Liver (tissue), 9 donors: ENCODE measurements around the gene GUCY1A2. TPM values are rescaled to one million over a fixed set of nuclear protein-coding genes. Genes with fewer than 3 reads are reported as not detected.

Source experiments
- DNase-seq: peaks from one replicate; pipeline ENCODE4 v3.0.0-alpha.2; 2017; ENCODE audit warnings: low spot score
- H3K27ac ChIP-seq, 2 donors: one replicate each; pipeline ENCODE4 v1.7.0; 2013; ENCODE audit warnings: inconsistent platforms in 2 of 2, low read length in 2 of 2, control low read depth in 1 of 2, low read depth in 1 of 2, mild to moderate bottlenecking in 1 of 2
- H3K27me3 ChIP-seq, 4 donors: one replicate each; pipeline versions ENCODE4 v1.6.1 to v1.7.0; 2013; ENCODE audit warnings: low read length in 3 of 4, inconsistent platforms in 1 of 4, mild to moderate bottlenecking in 1 of 4, moderate library complexity in 1 of 4; ENCODE audit not compliant: control insufficient read depth in 4 of 4, insufficient read depth in 4 of 4
- H3K36me3 ChIP-seq, 4 donors: one replicate each; pipeline versions ENCODE4 v1.6.1 to v1.7.0; 2013; ENCODE audit warnings: low read length in 3 of 4, mild to moderate bottlenecking in 3 of 4, low read depth in 1 of 4, moderate library complexity in 1 of 4; ENCODE audit not compliant: control insufficient read depth in 4 of 4, insufficient read depth in 3 of 4
- H3K4me1 ChIP-seq, 4 donors: one replicate each; pipeline versions ENCODE4 v1.6.1 to v1.7.0; 2013; ENCODE audit warnings: low read length in 3 of 4, mild to moderate bottlenecking in 3 of 4, moderate library complexity in 1 of 4; ENCODE audit not compliant: control insufficient read depth in 4 of 4, insufficient read depth in 4 of 4
- H3K4me3 ChIP-seq, 3 donors: one replicate each; pipeline versions ENCODE4 v1.6.1 to v1.7.0; 2013; ENCODE audit warnings: low read length in 3 of 3, control low read depth in 1 of 3, low read depth in 1 of 3, mild to moderate bottlenecking in 1 of 3
- H3K9ac ChIP-seq, 2 donors: one replicate each; pipeline ENCODE4 v1.7.0; 2013; ENCODE audit warnings: low read length in 2 of 2, mild to moderate bottlenecking in 2 of 2, moderate library complexity in 2 of 2, control low read depth in 1 of 2, low read depth in 1 of 2
- H3K9me3 ChIP-seq, 4 donors: one replicate each; pipeline versions ENCODE4 v1.6.1 to v1.7.0; 2013; ENCODE audit warnings: low read length in 3 of 4; ENCODE audit not compliant: control insufficient read depth in 4 of 4
- ATF3 ChIP-seq: IDR thresholded peaks from 2 replicates; pipeline ENCODE4 v1.6.1; 2016; ENCODE audit warnings: antibody characterized with exemption
- CTCF ChIP-seq: fragments of 150-350 bp; IDR thresholded peaks from 2 replicates; pipeline ENCODE4 v1.5.1; 2017; ENCODE audit warnings: improper control_type of control experiment, low read depth, low read length; ENCODE audit not compliant: missing input control
- EGR1 ChIP-seq, 2 donors: IDR thresholded peaks; 2 replicates each; pipeline ENCODE4 v1.6.1; 2016 to 2018; ENCODE audit warnings: antibody characterized with exemption in 2 of 2, low read depth in 2 of 2
- FOXA1 ChIP-seq: IDR thresholded peaks from 2 replicates; pipeline ENCODE4 v1.6.1; 2016; ENCODE audit warnings: antibody characterized with exemption
- FOXA2 ChIP-seq: IDR thresholded peaks from 2 replicates; pipeline ENCODE4 v1.6.1; 2016; ENCODE audit warnings: antibody characterized with exemption
- GABPA ChIP-seq, 2 donors: IDR thresholded peaks in 1 of 2; conservative IDR thresholded peaks in 1 of 2; 2 replicates each; pipeline ENCODE4 v1.6.1; 2016; ENCODE audit warnings: antibody characterized with exemption in 2 of 2, mild to moderate bottlenecking in 1 of 2, moderate library complexity in 1 of 2
- HNF4A ChIP-seq, 2 donors: conservative IDR thresholded peaks; 2 replicates each; pipeline ENCODE4 v1.6.1; 2016; ENCODE audit warnings: antibody characterized with exemption in 2 of 2, mild to moderate bottlenecking in 2 of 2
- HNF4G ChIP-seq: IDR thresholded peaks from 2 replicates; pipeline ENCODE4 v1.6.1; 2016; ENCODE audit warnings: antibody characterized with exemption
- JUND ChIP-seq, 2 donors: IDR thresholded peaks; 2 replicates each; pipeline ENCODE4 v1.6.1; 2016; ENCODE audit warnings: antibody characterized with exemption in 2 of 2
- MAX ChIP-seq: IDR thresholded peaks from 2 replicates; pipeline ENCODE4 v1.6.1; 2016; ENCODE audit warnings: antibody characterized with exemption
- NR2F2 ChIP-seq: IDR thresholded peaks from 2 replicates; pipeline ENCODE4 v1.6.1; 2016; ENCODE audit warnings: antibody characterized with exemption
- RAD21 ChIP-seq, 2 donors: IDR thresholded peaks; 2 replicates each; pipeline ENCODE4 v1.6.1; 2016; ENCODE audit warnings: antibody characterized with exemption in 2 of 2, mild to moderate bottlenecking in 2 of 2
- REST ChIP-seq: IDR thresholded peaks from 2 replicates; pipeline ENCODE4 v1.6.1; 2016; ENCODE audit warnings: antibody characterized with exemption, mild to moderate bottlenecking
- RXRA ChIP-seq, 2 donors: IDR thresholded peaks; 2 replicates each; pipeline ENCODE4 v1.6.1; 2017 to 2018; ENCODE audit warnings: antibody characterized with exemption in 2 of 2, mild to moderate bottlenecking in 1 of 2
- SP1 ChIP-seq: IDR thresholded peaks from 2 replicates; pipeline ENCODE4 v1.6.1; 2018; ENCODE audit warnings: antibody characterized with exemption, mild to moderate bottlenecking
- TAF1 ChIP-seq: conservative IDR thresholded peaks from 2 replicates; pipeline ENCODE4 v1.6.1; 2016; ENCODE audit warnings: antibody characterized with exemption, mild to moderate bottlenecking
- YY1 ChIP-seq: IDR thresholded peaks from 2 replicates; pipeline ENCODE4 v1.6.1; 2016; ENCODE audit warnings: antibody characterized with exemption, mild to moderate bottlenecking
- ZBTB33 ChIP-seq: IDR thresholded peaks from 2 replicates; pipeline ENCODE4 v1.6.1; 2016; ENCODE audit warnings: antibody characterized with exemption
- WGBS: extraction: QIAGEN DNeasy Blood & Tissue Kit; methylation state at CpG from one replicate; pipeline ENCODE4 v1.1.7; 2013; 5-methylcytosine and 5-hydroxymethylcytosine counted together
- polyA plus RNA-seq, 2 donors: library from polyadenylated mRNA; stranded (reverse) in 1 of 2; unstranded in 1 of 2; fragments of 200-250 nt in 1 of 2; fragments of >200 nt in 1 of 2; fragmentation: Nextera tagmentation in 1 of 2; extraction: Ambion mirVana in 1 of 2; gene quantifications; one replicate each; pipeline versions ENCODE4 v1.2.1 to v1.2.3, GENCODE V29; 2013 to 2015
- total RNA-seq, 2 donors: library from RNA; depleted of rRNA; stranded (reverse); fragments of >200 nt; gene quantifications; one replicate each; pipeline ENCODE4 v1.2.3, GENCODE V29; 2014
- donor health status: healthy.
- donor health status: healthy.
- donor health status: healthy.
- donor health status: healthy.
- donor health status: healthy.

GUCY1A2 gene
- total and polyA plus RNA-seq, 4 donors, result 0.55 to 4.4 (median 1.7) TPM

- Histone ChIP-seq H3K9ac (no peak overlapping the region), H3K27ac (no peak overlapping the region), H3K9me3 (no peaks in the 10 kb centered on the region), H3K36me3 (no peaks in the 10 kb centered on the region), H3K27me3 (no peaks in the 10 kb centered on the region), H3K4me3 (no peak overlapping the region), H3K4me1 (no peaks in the 10 kb centered on the region)
- 78% methylated on average over 3 of the region's 3 CpGs for WGBS
- no peak for DNase-seq
- TF ChIP-seq JUND (IDR thresholded peaks at IDR 0.05), result no peak
- no peak for TF ChIP-seq EGR1 (IDR thresholded peaks at IDR 0.05; ENCODE audit: low read depth in 2 of 2)
- no peak for TF ChIP-seq SP1
- no peak for TF ChIP-seq ZBTB33
- no peak for TF ChIP-seq RXRA (IDR thresholded peaks at IDR 0.05)
- TF ChIP-seq MAX, result no peak
- no peak for TF ChIP-seq TAF1
Observed at GRCh38 chr11:106679181-106679580, 339.1 kb downstream of the GUCY1A2 start.

GRCh38 chr11:106670069-106670468 lies 348.2 kb downstream of the GUCY1A2 start:
- Histone ChIP-seq H3K27me3 (no peaks in the 10 kb centered on the region), H3K9me3 (peaks cover 0 to 4% (median 0%) of the 10 kb centered on the region in 4 donors), H3K27ac (no peak overlapping the region), H3K9ac (no peak overlapping the region), H3K4me3 (no peak overlapping the region), H3K36me3 (no peaks in the 10 kb centered on the region), H3K4me1 (no peaks in the 10 kb centered on the region)
- no peak for DNase-seq
- TF ChIP-seq CTCF (no peak), MAX (no peak)
- 97% methylated on average over 1 of the region's 1 CpG for WGBS

GRCh38 chr11:106668147-106668546 lies 350.1 kb downstream of the GUCY1A2 start:
- Histone ChIP-seq H3K4me1 (no peaks in the 10 kb centered on the region), H3K9me3 (peaks cover 0 to 4% (median 0%) of the 10 kb centered on the region in 4 donors), H3K4me3 (no peak overlapping the region), H3K27ac (no peak overlapping the region), H3K9ac (no peak overlapping the region), H3K27me3 (no peaks in the 10 kb centered on the region), H3K36me3 (no peaks in the 10 kb centered on the region)
- WGBS, result 61% methylated on average over 2 of the region's 2 CpGs
- no peak for DNase-seq
- no peak for TF ChIP-seq HNF4A (conservative IDR thresholded peaks at IDR 0.05)
- no peak for TF ChIP-seq HNF4G
- TF ChIP-seq EGR1 (IDR thresholded peaks at IDR 0.05; ENCODE audit: low read depth in 2 of 2), result no peak
- TF ChIP-seq CTCF, result no peak
- no peak for TF ChIP-seq GABPA (IDR thresholded peaks at IDR 0.05 in 1 of 2, conservative IDR thresholded peaks at IDR 0.05 in 1 of 2)
- no peak for TF ChIP-seq FOXA1
- TF ChIP-seq TAF1, result no peak
- no peak for TF ChIP-seq SP1
- no peak for TF ChIP-seq YY1
- TF ChIP-seq RAD21 (IDR thresholded peaks at IDR 0.05), result no peak
- TF ChIP-seq REST, result no peak
- TF ChIP-seq JUND (IDR thresholded peaks at IDR 0.05), result no peak
- TF ChIP-seq FOXA2, result no peak
- no peak for TF ChIP-seq NR2F2
- TF ChIP-seq ATF3, result no peak
- TF ChIP-seq RXRA (IDR thresholded peaks at IDR 0.05), result no peak
